HG03460 (cell line): ENCODE data around the gene PRXL2B.
"Not testable (repeated sequence)": the region's sequence is repeated elsewhere in the genome, so short reads cannot be mapped to it uniquely, and the experiment has no call there.

Experiments used
- ATAC-seq: cut with Tn5 transposase; IDR thresholded peaks from one replicate; pipeline ENCODE4 v1.9.1; 2021; ENCODE audit not compliant: unreplicated experiment

PRXL2B gene

DNA sequence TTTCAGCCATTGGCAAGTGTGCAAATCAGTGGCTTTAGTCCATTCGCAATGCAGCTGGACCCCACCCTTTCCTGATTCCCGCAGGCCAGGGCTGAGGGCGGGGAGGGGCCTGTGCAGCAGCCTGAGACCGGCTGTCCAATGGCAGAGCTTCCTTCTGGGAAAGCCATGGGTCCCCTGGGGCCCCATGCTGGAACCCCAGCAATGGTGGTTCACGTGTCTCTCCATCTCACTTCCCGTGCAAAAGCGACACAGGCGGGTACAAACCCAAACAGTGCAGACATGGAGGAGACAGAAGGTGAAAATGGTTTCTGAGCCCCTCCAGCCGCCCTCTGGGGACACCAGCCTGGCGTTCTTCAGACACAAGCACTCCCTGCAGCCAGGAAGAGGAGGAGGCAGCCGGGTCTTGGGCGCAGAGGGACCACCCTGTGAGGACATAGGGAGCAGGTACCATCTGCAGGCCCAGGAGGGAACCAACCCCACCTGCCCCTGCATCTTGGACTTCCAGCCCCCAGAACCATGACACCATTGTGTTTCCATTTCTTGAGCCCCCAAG is 36.2 kb upstream of the PRXL2B start:
- not testable (repeated sequence) for ATAC-seq

DNA sequence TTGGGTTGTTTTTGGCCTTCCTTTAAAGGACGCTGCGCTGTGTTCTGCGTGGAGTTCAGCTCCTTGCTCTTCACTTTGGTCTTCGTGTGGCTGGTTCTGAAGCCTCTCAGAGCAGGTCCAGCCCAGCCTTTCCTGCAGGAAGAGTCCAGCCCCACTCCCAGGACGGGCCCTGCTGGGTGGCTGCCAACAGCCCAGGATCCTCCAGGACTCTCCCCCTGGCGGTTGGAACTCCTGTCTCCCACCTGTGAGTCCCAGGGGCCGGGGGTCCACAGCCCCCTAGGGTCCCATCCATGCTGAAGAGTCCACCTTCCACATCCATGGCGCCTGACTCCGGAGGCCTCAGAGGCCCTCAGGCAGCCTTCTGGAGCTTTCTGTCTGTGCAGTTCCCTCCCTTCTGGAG is 35.0 kb upstream of the PRXL2B start:
- not testable (repeated sequence) for ATAC-seq

DNA sequence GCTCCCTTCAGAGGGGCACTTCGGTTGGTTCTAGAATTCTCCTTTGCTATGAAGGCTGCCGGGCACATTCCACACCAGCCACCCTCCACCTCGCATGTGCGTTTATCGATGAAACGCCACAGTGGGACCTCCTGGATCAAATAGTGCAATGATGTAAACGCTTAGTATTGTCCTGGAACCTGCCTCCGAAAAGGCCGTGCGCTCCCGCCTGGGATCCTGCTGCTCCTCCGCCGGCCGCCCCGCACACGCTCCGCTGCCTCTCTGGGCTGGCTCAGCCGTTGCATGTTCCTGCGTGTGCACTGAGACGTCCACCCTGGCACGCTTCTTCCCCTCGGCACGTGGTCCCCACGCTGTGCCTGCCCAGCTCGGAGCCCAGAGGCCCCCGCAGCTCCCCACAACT is 34.4 kb upstream of the PRXL2B start:
- ATAC-seq: no peak

DNA sequence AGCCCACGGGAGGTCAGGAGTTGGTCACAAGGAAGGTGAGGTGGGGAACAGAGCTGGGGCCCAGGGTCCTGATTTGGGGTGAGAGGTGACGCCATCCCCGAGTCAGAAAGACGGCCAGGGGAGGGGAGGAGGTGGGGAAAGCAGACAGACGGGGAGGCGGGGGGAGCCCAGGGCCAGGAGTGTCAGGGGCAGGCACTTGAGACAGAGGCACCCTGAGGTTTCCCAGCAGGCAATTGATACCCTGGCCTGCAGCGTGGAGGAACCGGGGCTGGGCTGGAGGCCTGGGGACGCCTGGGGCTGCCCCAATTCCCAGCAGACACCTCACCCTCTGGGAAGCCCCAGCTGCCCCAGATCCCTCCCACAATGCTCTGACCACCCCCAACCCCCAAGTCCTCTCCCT is 33.5 kb upstream of the PRXL2B start:
- not testable (repeated sequence) for ATAC-seq

DNA sequence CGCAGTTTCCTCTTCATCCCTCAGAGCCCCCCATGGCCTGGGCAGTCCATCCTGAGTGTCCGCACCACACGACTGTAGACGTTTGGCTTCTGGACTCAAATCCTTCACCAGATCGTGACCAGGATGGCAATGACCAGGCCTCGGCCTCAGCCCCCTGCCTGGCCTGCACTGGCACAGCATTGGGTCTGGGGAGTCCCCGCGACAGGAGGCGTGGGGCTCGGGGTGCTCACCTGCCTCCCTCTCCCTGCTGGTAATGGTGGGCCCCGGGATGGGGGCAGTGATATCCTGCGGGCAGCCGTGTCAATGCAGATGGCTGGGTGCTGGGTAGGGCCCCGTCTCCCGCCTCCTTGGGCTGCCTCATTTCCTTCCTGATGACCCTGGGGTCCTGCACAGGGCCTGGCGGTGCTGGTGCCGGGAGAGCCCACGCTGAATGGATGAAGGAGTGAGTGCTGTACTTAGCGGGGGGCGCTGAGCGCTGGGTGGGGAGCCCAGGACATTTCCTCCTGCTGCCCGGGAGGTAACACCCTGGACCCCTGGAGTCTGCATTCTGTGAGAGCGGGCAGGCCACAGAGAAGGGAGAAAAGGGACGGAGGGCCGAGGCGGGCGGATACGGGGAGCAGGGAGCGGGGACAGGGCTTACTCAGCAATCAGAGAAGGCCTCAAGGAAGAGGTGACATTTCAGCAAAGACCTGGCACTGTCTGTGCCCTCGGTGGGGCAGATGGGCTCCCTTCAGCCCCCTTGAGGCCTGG is 32.5 kb upstream of the PRXL2B start:
- ATAC-seq: no peak

DNA sequence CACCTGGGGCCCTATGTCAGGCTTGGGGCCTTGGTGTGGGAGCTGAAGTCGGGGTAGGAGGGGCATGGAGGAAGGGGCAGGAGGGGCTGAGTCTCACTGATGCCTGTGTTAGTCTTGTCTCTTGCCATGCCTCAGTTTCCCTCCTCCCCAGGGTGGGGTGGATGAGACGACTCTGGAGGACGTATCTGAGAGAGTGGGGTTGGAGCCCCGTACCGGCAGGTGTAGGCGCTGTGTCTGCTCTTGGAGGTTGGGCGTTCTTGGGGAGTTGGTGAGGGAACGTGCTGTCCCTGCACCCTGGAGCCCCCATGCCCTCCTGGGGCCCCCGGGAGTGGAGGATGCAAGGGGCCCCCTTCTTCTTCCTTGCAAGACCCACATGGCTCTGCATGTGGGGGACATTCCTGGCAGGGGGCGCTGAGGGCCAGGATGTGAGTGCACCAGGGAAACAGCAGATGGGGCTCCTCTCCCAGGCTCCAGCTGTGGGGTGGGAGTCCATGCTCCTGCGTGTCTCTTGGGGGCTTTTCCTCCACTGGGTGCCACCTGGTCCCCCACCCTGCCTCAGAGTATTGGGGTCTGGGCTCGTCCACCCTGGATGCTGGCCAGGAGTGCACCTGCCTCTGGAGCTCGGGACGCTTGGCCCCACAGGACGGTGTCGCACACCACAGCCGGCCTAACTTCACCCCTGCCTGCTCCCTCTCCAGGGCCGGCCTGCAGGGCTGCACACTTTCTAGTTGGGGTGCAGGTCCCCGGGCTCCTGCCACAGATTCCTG is 31.8 kb upstream of the PRXL2B start:
- no peak for ATAC-seq

DNA sequence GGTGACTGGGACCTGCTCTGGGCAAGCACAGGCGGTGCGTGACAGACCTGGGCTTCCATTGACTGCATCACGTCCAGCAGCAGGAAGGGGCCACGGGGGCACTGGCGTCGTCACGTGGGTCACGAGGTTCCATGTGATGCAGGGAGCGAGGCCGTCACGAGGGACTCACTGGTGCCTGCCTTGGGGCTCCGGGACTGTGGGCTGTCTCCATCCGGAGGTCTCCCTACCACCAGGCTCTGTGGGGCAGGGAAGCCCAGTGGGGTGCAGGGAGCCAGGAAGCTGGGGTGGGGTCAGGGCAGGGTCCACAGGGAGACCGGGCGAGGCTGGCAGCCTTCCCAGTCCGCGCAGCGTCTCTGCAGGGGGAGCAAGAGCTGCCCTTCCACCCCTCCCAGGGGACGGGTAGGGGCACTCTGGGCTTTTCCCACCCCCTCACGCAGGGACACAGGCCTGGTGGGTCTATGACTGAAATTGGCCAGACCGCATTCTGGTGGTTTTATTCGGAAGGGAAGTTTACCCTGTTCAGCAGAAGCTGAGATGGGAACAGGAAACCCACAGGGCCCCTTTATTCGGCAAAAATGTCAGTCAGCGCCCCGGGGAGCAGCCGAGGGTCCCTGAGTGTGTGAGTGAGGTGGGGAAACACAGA is 30.8 kb upstream of the PRXL2B start:
- ATAC-seq: peak; percentile 37

DNA sequence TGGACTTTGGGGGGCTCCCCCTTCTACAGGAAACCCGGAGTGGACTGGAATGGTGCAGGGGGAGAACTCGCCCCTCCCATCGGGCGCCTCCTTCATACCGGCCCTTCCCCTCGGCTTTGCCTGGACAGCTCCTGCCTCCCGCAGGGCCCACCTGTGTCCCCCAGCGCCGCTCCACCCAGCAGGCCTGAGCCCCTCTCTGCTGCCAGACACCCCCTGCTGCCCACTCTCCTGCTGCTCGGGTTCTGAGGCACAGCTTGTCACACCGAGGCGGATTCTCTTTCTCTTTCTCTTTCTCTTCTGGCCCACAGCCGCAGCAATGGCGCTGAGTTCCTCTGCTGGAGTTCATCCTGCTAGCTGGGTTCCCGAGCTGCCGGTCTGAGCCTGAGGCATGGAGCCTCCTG is 30.3 kb upstream of the PRXL2B start, which contains the start of gene TNFRSF14:
TNFRSF14 (plus strand) TSS at position 95 of the 401 bp plus-strand sequence; CDS start at position 389, 294 bp downstream.
- ATAC-seq: peak; percentile 35

DNA sequence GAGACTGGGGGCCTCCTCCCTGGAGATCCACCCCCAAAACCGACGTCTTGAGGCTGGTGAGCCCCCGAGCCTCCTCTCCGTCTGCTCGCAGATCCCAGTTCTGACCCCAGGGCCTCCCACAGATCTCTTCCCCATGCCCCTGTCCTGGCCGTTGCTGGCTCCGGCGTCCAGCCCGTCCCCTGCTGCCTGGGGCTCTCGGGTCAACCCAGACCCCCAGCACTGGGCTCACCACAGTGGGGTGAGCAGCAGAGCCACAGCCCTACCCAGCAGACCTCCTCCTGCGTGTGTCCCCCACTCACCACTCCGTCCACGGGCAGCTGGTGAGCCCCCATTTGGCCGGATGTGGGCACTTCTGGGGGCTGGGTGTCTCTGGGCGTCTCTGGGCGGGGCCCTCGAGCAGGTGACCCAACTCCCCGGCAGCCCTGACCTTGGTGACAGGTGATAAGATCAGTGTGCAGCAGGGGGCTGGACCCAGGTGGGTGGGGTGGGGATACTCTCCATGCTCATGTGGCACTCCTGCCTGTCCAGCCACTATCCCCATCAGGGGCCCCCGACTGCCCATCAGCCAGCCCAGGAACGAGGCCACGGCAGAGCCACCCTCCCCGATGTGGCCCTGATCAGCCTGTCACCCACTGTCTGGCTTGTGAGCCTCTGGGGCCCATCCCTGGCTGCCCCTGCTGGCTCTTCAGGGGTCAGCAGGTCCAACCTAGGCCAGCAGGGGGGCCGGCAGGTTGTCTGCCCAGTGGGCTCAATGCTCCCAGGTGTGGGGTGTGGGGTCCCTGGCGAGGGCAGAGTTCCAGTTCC is 29.7 kb upstream of the PRXL2B start:
- peak; percentile 26 for ATAC-seq

DNA sequence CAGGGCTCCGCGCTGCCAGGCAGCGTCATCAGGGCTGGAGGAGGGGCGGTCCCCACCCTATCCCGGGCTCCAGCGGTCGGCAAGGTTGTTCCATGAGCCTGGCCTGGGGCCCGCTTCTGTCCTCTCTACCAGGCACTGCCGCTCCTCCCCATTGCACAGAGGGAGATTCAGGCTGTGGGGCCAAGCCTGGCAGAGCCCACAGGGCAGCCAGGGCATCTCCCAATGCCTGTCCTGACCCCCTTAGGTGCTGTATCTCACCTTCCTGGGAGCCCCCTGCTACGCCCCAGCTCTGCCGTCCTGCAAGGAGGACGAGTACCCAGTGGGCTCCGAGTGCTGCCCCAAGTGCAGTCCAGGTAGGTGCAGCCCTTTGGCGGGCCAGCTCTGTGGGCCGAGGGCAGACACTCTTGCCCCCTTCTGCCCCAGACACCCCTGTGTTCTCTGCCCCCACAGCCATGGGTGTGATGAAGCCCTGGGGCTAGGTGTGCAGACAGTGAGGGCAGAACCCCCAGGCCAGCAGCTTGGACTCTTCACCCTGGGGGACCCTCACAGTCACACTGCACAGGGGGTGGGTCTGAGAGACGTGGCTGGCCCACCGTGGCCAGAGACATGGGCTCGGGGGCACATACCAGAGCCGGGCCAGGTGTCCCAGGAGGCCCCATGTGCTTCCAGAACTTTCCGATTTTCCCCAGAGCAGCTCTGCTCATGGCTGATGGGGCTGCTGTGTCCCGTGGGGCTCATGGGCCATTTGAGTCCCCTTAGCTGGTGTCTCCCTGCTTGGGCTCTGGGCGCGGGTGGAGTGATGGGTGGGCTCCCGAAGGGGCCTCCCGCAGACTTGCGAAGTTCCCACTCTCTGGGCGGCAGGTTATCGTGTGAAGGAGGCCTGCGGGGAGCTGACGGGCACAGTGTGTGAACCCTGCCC is 28.8 kb upstream of the PRXL2B start:
- ATAC-seq: no peak

DNA sequence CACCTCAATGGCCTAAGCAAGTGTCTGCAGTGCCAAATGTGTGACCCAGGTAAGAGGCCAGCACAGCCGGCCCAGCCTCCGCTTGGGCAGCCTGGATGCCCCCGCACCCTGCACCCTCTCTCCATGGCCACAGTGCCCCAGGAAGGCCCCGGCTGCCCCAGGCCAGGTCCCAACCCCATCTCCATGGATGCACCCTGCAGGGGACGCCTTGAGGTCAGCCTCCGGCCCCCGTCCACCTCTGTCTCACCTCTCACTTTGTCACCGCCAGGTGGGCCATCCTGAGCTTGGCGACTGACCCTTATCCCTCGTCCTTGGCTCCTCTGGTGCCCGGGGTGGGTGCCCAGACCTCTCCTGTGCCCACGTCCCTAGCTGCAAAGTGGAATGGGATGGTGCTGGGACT is 28.2 kb upstream of the PRXL2B start:
- ATAC-seq: no peak

DNA sequence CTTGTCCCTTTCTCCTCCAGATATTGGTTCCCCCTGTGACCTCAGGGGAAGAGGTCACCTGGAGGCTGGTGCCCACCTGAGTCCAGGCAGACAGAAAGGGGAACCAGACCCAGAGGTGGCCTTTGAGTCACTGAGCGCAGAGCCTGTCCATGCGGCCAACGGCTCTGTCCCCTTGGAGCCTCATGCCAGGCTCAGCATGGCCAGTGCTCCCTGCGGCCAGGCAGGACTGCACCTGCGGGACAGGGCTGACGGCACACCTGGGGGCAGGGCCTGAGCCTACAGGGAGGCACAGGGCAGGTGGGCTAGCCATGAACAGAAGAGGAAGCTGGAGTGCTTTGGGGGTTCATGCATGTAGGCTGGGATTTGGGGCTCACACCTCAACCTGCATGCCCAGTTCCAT is 27.7 kb upstream of the PRXL2B start:
- ATAC-seq: no peak

DNA sequence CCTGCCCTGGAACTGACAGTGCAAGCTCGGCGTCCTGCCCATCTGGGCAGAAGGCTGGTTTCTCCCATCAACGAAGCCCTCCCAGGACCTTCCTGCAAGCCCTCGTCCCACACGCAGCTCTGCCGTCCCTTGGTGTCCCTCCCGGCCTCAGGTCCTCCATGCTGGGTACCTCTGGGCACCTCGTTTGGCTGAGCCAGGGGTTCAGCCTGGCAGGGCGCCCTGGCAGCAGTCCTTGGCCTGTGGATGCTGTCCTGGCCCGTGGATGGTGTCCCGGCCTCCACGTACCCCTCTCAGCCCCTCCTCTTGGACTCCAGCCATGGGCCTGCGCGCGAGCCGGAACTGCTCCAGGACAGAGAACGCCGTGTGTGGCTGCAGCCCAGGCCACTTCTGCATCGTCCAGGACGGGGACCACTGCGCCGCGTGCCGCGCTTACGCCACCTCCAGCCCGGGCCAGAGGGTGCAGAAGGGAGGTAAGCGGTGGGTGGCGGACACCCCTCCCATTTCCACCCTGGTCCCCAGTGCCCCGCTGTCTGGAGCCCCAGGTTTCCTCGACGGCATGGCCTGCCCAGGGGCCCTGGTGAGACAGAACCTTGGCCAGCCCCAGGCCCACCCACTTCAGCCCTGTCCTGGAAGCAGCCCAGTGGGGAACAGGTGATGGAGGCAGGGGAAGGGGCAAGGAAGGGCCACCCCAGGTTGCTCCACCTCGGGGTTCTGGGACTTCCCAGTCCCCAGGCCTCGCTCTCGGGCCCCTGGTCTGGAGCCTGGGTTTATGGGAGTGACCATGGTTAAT is 26.9 kb upstream of the PRXL2B start:
- ATAC-seq: no peak

DNA sequence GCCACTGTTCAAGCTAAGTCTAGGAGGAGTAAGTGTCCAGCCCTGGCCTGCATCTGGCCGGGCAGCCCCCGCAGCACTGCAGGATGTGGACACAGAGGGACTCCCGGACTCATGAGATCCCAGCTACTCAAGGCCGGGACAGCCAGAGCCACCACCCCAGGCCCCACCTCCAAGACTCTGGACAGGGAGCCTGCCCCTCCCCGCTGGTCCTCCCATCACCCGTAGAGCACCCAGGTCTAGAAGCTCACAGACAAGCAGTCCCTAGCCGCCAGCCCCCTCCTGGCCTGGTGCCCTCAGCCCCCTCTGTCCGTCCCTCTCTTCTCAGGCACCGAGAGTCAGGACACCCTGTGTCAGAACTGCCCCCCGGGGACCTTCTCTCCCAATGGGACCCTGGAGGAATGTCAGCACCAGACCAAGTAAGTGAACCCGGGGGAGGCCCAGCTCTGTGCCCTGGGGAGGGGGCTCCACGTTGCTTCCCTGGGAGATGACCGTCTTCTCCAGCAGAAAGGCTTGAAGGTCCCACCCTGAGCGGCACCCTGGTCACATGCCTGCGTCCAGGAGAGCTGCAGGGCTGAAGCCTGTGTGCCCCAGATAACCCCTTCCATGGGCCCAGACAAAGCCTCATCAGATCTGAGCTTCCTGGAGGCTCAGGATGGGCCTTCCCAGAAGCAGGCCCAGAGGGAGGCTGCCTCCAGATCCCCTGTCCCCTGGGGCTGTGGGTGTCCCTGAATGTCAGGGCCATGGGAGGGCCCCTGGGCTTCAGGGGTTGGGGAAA is 26.1 kb upstream of the PRXL2B start:
- ATAC-seq: no peak

DNA sequence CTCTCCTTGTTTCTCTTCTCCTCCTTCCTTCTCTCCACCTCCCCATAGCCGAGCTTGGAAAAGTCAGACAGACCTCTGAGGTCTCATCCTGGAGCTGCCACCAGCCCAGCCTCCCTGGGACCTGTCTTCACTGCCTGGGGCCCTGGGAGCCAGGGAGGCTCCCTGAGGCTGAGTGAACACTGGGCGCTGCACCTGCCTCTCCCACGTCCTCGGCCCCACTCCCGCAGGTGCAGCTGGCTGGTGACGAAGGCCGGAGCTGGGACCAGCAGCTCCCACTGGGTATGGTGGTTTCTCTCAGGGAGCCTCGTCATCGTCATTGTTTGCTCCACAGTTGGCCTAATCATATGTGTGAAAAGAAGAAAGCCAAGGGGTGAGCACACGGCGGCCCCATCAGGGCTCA is 25.1 kb upstream of the PRXL2B start:
- ATAC-seq: no peak

DNA sequence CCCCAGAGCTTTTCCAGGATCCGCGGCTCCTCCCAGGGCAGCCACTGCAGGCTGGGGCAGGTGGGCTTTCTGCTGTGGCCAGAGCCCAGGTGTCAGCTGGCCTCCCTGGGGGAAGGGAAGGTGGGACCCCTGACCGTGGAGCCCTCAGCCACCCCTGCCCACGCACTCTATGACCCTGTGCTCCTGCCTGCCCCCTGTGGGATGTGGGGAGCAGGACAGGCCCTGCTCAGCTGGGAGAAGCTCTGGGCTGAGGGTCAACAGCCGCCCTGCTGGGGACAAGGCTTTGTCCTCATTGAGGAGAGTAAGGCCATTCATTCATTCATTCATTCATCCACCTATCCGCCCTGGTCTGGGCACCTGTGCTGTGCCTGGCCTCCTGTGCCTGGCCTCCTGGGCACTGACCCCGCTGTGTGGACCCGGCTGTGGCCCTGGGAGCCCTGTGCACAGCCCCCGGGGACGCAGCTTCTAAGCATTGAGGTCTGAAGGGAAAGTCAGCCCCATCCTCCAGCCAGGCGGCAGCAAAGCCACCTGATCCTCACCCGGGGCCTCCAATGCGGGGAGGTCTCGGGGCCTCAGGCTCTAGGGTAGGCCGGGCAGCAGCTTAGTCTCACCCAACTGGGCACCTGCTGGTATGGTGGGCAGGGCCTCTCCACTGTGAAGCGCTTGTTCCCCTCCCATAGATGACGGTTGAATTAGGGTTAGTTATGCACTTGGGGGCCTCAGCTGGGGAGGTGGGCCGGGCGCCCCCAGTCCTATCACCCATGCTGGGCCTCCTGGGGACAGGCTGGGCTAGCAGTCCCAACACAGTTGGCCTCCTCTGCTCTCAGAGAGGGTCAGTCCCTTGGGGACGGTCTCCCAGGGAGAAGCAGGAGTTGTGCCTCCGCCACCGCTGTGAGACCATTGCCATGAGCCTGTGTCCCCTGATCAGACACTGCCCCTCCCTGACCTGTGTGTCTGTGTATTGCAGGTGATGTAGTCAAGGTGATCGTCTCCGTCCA is 24.4 kb upstream of the PRXL2B start:
- no peak for ATAC-seq

DNA sequence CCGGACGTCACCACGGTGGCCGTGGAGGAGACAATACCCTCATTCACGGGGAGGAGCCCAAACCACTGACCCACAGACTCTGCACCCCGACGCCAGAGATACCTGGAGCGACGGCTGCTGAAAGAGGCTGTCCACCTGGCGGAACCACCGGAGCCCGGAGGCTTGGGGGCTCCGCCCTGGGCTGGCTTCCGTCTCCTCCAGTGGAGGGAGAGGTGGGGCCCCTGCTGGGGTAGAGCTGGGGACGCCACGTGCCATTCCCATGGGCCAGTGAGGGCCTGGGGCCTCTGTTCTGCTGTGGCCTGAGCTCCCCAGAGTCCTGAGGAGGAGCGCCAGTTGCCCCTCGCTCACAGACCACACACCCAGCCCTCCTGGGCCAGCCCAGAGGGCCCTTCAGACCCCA is 23.4 kb upstream of the PRXL2B start:
- no peak for ATAC-seq
